ENCODE data around the gene GRAMD1B. TPM values are rescaled to one million over a fixed set of nuclear protein-coding genes. Genes with fewer than 3 reads are reported as not detected.

Gene GRAMD1B
- polyA plus RNA-seq, 2 of the 4 experiments (the other 2 are of a cell fraction): 55.5 to 108 TPM

DNA sequence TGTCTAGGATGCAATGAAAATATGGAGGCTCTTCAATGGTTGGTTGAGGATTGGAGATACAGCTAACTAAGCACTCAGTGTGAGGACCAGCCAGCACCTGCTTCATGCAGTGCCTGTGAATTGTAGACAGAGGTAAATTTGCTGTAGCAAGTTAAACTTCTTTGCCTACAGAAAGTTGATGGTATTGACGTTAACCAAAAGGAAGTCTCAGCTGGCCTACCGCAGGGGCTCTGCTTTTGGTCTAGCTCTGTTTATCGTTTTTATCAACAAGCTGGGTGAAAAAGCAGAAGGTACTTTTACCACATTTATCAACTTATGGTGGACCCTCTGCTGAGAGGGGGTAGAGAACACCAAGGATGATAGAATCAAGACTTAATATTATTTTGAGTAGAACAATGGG, 51.6 kb downstream of the GRAMD1B start:
- Histone ChIP-seq H3K27ac (no peak overlapping the region), H3K4me3 (no peak overlapping the region), H3K4me1 (peaks cover 52% of the 10 kb centered on the region), H3K9me3 (no peaks in the 10 kb centered on the region), H3K4me2 (no peak overlapping the region)
- TF ChIP-seq HOXA7 (CRISPR knock-in tag; IDR thresholded peaks at IDR 0.05): no peak
- WGBS (ENCODE audit: missing lambda C conversion rate): 80% methylated on average over 3 of the region's 3 CpGs
- ChIA-PET POLR2A (no interaction called here), CTCF (interaction anchor here (4.1 kb wide), 1 partner anchor 74 kb away, joined by 24 read pairs; no protein-coding TSS in a partner anchor)
- DNase-seq (ENCODE audit: low read depth in 1 of 2, low spot score in 1 of 2): no peak
- no peak for ATAC-seq
- no peak for FAIRE-seq

DNA sequence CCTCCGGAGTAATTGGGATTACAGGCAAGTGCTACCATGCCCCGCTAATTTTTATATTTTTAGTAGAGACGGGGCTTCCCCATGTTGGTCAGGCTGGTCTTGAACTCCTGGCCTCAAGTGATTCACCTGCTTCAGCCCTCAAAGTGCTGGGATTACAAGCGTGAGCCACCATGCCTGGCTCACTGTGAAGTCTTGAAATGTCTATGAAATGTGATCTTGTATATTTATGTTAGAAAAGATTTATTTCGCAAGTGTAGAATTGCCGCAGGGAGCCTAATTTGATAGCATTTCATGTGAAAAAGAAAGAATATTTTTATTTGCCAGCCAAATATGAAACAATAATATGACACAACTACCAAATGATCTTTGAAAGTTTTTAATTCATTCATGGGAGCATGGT, 52.1 kb downstream of the GRAMD1B start:
- Histone ChIP-seq H3K4me2 (no peak overlapping the region), H3K9me3 (no peaks in the 10 kb centered on the region), H3K4me1 (peaks cover 52% of the 10 kb centered on the region), H3K27ac (no peak overlapping the region; a peak in 1 of 6 replicates), H3K4me3 (no peak overlapping the region)
- 91% methylated on average over 6 of the region's 6 CpGs for WGBS (ENCODE audit: missing lambda C conversion rate)
- ChIA-PET POLR2A (no interaction called here), CTCF (interaction anchor here (4.1 kb wide), 1 partner anchor 75 kb away, joined by 24 read pairs; no protein-coding TSS in a partner anchor)
- no peak for DNase-seq (ENCODE audit: low read depth in 1 of 2, low spot score in 1 of 2)
- no peak for FAIRE-seq
- TF ChIP-seq, protein P1, sequence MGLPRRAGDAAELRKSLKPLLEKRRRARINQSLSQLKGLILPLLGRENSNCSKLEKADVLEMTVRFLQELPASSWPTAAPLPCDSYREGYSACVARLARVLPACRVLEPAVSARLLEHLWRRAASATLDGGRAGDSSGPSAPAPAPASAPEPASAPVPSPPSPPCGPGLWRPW (IDR thresholded peaks at IDR 0.05): no peak
- TF ChIP-seq NR3C1 (IDR thresholded peaks at IDR 0.05): no peak
- TF ChIP-seq CHD4 (IDR thresholded peaks at IDR 0.05; ENCODE audit: borderline replicate concordance): no peak
- no peak for TF ChIP-seq HEYL (CRISPR knock-in tag; IDR thresholded peaks at IDR 0.05)
- TF ChIP-seq, protein P2, sequence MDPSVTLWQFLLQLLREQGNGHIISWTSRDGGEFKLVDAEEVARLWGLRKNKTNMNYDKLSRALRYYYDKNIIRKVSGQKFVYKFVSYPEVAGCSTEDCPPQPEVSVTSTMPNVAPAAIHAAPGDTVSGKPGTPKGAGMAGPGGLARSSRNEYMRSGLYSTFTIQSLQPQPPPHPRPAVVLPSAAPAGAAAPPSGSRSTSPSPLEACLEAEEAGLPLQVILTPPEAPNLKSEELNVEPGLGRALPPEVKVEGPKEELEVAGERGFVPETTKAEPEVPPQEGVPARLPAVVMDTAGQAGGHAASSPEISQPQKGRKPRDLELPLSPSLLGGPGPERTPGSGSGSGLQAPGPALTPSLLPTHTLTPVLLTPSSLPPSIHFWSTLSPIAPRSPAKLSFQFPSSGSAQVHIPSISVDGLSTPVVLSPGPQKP (IDR thresholded peaks at IDR 0.05; ENCODE audit: low read depth, low read length): no peak
- TF ChIP-seq CEBPB (IDR thresholded peaks at IDR 0.05): no peak
- ATAC-seq: no peak

DNA sequence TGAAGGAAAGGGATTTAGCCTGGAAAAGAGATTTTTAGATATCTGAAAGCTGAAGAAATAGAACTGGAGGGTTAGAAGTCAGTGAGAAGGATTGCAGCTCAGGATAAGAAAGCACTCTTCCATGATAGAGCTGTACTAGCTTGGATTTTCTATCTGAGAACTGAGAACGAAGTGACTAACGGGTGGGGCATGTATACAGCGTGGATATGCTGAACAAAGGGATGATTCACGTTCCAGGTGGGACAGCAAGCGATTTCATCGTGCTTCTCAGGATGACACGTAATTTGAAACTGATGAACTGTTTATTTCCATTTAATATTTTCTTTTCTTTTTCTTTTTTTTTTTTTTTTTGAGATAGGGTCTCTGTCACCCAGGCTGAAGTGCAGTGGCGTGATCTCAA, 53.0 kb downstream of the GRAMD1B start:
- FAIRE-seq: no peak
- Histone ChIP-seq H3K9me3 (no peaks in the 10 kb centered on the region), H3K4me2 (0 out of 3 replicates have a peak overlapping the region, but pooled peaks have one; percentile 19), H3K4me1 (peaks cover 46% of the 10 kb centered on the region), H3K4me3 (no peak overlapping the region), H3K27ac (peak overlapping the region; percentile 30 to 54; a peak in 3 of 6 replicates)
- peak; percentile 22 to 36 for DNase-seq (ENCODE audit: low read depth in 1 of 2, low spot score in 1 of 2)
- 49% methylated on average over 8 of the region's 8 CpGs for WGBS (ENCODE audit: missing lambda C conversion rate)
- ChIA-PET POLR2A (no interaction called here), CTCF (interaction anchor here (4.1 kb wide), 1 partner anchor 76 kb away, joined by 24 read pairs; no protein-coding TSS in a partner anchor)
- TF ChIP-seq, protein P2 (IDR thresholded peaks at IDR 0.05; ENCODE audit: low read depth, low read length): no peak
- no peak for TF ChIP-seq CBX8 (IDR thresholded peaks at IDR 0.05)
- TF ChIP-seq, protein P3, sequence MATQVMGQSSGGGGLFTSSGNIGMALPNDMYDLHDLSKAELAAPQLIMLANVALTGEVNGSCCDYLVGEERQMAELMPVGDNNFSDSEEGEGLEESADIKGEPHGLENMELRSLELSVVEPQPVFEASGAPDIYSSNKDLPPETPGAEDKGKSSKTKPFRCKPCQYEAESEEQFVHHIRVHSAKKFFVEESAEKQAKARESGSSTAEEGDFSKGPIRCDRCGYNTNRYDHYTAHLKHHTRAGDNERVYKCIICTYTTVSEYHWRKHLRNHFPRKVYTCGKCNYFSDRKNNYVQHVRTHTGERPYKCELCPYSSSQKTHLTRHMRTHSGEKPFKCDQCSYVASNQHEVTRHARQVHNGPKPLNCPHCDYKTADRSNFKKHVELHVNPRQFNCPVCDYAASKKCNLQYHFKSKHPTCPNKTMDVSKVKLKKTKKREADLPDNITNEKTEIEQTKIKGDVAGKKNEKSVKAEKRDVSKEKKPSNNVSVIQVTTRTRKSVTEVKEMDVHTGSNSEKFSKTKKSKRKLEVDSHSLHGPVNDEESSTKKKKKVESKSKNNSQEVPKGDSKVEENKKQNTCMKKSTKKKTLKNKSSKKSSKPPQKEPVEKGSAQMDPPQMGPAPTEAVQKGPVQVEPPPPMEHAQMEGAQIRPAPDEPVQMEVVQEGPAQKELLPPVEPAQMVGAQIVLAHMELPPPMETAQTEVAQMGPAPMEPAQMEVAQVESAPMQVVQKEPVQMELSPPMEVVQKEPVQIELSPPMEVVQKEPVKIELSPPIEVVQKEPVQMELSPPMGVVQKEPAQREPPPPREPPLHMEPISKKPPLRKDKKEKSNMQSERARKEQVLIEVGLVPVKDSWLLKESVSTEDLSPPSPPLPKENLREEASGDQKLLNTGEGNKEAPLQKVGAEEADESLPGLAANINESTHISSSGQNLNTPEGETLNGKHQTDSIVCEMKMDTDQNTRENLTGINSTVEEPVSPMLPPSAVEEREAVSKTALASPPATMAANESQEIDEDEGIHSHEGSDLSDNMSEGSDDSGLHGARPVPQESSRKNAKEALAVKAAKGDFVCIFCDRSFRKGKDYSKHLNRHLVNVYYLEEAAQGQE (IDR thresholded peaks at IDR 0.05): no peak
- peak; percentile 49 to 78; a peak in 5 of 6 replicates for ATAC-seq

DNA sequence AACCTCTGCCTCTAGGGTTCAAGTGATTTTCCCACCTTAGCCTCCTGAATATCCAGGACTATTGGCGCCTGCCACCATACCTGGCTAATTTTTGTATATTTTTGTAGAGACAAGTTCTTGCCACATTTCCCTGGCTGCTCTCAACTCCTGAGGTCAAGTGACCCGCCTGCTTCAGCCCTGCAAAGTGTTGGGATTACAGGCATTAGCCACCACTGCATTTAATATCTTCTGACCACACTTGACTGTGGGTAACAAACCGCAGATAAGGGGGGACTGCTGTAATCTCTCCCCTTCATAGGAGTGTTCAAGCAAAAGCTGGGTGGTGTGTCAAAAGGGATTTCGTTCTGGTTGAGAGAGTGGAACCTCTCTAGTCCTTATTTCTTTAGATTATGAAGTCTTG, 53.4 kb downstream of the GRAMD1B start:
- CTCF ChIA-PET: interaction anchor here (4.1 kb wide), 1 partner anchor 76 kb away, joined by 24 read pairs; no protein-coding TSS in a partner anchor
- peaks cover 42% of the 10 kb centered on the region for H3K4me1 ChIP-seq
- POLR2A ChIA-PET: no interaction called here
- DNase-seq (ENCODE audit: low read depth in 1 of 2, low spot score in 1 of 2): no peak
- peak overlapping the region; percentile 28 to 31; a peak in 1 of 6 replicates for H3K27ac ChIP-seq
- no peaks in the 10 kb centered on the region for H3K9me3 ChIP-seq
- 98% methylated on average over 4 of the region's 4 CpGs for WGBS (ENCODE audit: missing lambda C conversion rate)
- FAIRE-seq: no peak
- H3K4me2 ChIP-seq: 0 out of 3 replicates have a peak overlapping the region, but pooled peaks have one; percentile 19
- no peak for ATAC-seq
- TF ChIP-seq, protein P4, sequence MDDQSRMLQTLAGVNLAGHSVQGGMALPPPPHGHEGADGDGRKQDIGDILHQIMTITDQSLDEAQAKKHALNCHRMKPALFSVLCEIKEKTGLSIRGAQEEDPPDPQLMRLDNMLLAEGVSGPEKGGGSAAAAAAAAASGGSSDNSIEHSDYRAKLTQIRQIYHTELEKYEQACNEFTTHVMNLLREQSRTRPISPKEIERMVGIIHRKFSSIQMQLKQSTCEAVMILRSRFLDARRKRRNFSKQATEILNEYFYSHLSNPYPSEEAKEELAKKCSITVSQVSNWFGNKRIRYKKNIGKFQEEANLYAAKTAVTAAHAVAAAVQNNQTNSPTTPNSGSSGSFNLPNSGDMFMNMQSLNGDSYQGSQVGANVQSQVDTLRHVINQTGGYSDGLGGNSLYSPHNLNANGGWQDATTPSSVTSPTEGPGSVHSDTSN (IDR thresholded peaks at IDR 0.05): no peak
- TF ChIP-seq, protein P5, sequence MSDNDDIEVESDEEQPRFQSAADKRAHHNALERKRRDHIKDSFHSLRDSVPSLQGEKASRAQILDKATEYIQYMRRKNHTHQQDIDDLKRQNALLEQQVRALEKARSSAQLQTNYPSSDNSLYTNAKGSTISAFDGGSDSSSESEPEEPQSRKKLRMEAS (IDR thresholded peaks at IDR 0.05): no peak
- TF ChIP-seq SREBF2 (IDR thresholded peaks at IDR 0.05) (no peak), BHLHE40 (IDR thresholded peaks at IDR 0.05; ENCODE audit: low read depth, low read length) (no peak), MAZ (IDR thresholded peaks at IDR 0.05; ENCODE audit: borderline replicate concordance, low read depth, low read length) (no peak), FOXS1 (CRISPR knock-in tag; IDR thresholded peaks at IDR 0.05) (no peak), NFE2L2 (conservative IDR thresholded peaks at IDR 0.05; ENCODE audit: low read length) (no peak), HOXA7 (CRISPR knock-in tag; IDR thresholded peaks at IDR 0.05) (no peak), NPAS2 (CRISPR knock-in tag; IDR thresholded peaks at IDR 0.05; ENCODE audit: borderline replicate concordance) (no peak), CEBPB (IDR thresholded peaks at IDR 0.05) (no peak), ESRRA (IDR thresholded peaks at IDR 0.05; ENCODE audit: borderline replicate concordance, low read length) (no peak)
- TF ChIP-seq, protein P6, sequence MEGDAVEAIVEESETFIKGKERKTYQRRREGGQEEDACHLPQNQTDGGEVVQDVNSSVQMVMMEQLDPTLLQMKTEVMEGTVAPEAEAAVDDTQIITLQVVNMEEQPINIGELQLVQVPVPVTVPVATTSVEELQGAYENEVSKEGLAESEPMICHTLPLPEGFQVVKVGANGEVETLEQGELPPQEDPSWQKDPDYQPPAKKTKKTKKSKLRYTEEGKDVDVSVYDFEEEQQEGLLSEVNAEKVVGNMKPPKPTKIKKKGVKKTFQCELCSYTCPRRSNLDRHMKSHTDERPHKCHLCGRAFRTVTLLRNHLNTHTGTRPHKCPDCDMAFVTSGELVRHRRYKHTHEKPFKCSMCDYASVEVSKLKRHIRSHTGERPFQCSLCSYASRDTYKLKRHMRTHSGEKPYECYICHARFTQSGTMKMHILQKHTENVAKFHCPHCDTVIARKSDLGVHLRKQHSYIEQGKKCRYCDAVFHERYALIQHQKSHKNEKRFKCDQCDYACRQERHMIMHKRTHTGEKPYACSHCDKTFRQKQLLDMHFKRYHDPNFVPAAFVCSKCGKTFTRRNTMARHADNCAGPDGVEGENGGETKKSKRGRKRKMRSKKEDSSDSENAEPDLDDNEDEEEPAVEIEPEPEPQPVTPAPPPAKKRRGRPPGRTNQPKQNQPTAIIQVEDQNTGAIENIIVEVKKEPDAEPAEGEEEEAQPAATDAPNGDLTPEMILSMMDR (IDR thresholded peaks at IDR 0.05): no peak
- no peak overlapping the region for H3K4me3 ChIP-seq
